Testis (tissue), 3 donors: Measurements from ENCODE around the gene ARRDC1. TPM values are rescaled to one million over a fixed set of nuclear protein-coding genes. Genes with fewer than 3 reads are reported as not detected.

Experiments used
- DNase-seq: peaks from one replicate; pipeline ENCODE4 v3.0.0-alpha.2; 2019
- H3K27ac ChIP-seq, 2 donors: fragments of 200-600 bp; sonication (generic); one replicate each; pipeline ENCODE4 v1.5.1; 2019
- H3K27me3 ChIP-seq: fragments of 200-600 bp; sonication (generic); one replicate; pipeline ENCODE4 v1.5.1; 2019
- H3K36me3 ChIP-seq: fragments of 200-600 bp; sonication (generic); one replicate; pipeline ENCODE4 v1.5.1; 2017; ENCODE audit warnings: low read depth; ENCODE audit errors: missing control alignments
- H3K4me1 ChIP-seq: fragments of 200-600 bp; sonication (generic); one replicate; pipeline ENCODE4 v1.5.1; 2019
- H3K4me3 ChIP-seq, 2 donors: fragments of 200-600 bp; sonication (generic); one replicate each; pipeline ENCODE4 v1.5.1; 2017 to 2019
- H3K9me3 ChIP-seq: fragments of 200-600 bp; sonication (generic); one replicate; pipeline ENCODE4 v1.5.1; 2017
- CTCF ChIP-seq, 3 experiments: fragments of 450-650 bp in 2 of 3; fragments of 200-600 bp in 1 of 3; sonication (generic) in 1 of 3; IDR thresholded peaks; one replicate each; pipeline ENCODE4 v1.5.1; 2016 to 2019; ENCODE audit warnings: antibody characterized with exemption in 3 of 3, mild to moderate bottlenecking in 2 of 3, moderate library complexity in 1 of 3
- POLR2A ChIP-seq: fragments of 450-650 bp; IDR thresholded peaks from one replicate; pipeline ENCODE4 v1.6.1; 2017; ENCODE audit warnings: antibody characterized with exemption, mild to moderate bottlenecking, moderate library complexity
- WGBS, 2 donors: methylation state at CpG; one replicate each; pipeline ENCODE4 v1.1.5; 2018; 5-methylcytosine and 5-hydroxymethylcytosine counted together
- intact Hi-C: fragments of 100-400 bp; cut with DNase I; formaldehyde crosslinking; loops from one replicate; pipeline ENCODE4 v1.15.1; 2023; ENCODE audit warnings: low total_unique reads
- polyA plus RNA-seq: library from polyadenylated mRNA; stranded (reverse); fragments of 350-450 nt; fragmentation: Illumina TruSeq; extraction: RNeasy Lipid Tissue Mini Kit (QIAGEN cat#74804); gene quantifications from one replicate; pipeline ENCODE4 v1.2.3, GENCODE V29; 2014; ENCODE audit warnings: low read depth, low replicate concordance; ENCODE audit not compliant: insufficient read depth
- total RNA-seq, 2 donors: library from RNA; depleted of rRNA; stranded (reverse); fragments of >200 nt; gene quantifications; one replicate each; pipeline ENCODE4 v1.2.3, GENCODE V29; 2016

The ARRDC1 gene
- total and polyA plus RNA-seq, 3 donors from 2014 or later = 36.8 to 47.6 (median 38.2) TPM

GRCh38 chr9:137583347-137583746, 22.1 kb upstream of the ARRDC1 start:
- WGBS, 2 donors = 83 to 84% methylated on average over 13 to 14 of the region's 14 CpGs
- no peaks in the 10 kb centered on the region for H3K27me3 ChIP-seq
- no peak for DNase-seq
- intact Hi-C loops = no loop called here
- H3K9me3 ChIP-seq = no peaks in the 10 kb centered on the region
- no peaks in the 10 kb centered on the region for H3K36me3 ChIP-seq
- TF ChIP-seq CTCF (IDR thresholded peaks at IDR 0.05) (no peak), POLR2A (no peak)
- no peak overlapping the region for H3K4me3 ChIP-seq
- H3K27ac ChIP-seq = no peak overlapping the region
- no peaks in the 10 kb centered on the region for H3K4me1 ChIP-seq

- no peak for DNase-seq
- H3K36me3 ChIP-seq = no peaks in the 10 kb centered on the region
- no peak for TF ChIP-seq POLR2A
- TF ChIP-seq CTCF (IDR thresholded peaks at IDR 0.05) = no peak
Measured at GRCh38 chr9:137583957-137584356, 21.5 kb upstream of the ARRDC1 start.

GRCh38 chr9:137586854-137587253, 18.6 kb upstream of the ARRDC1 start:
- Histone ChIP-seq H3K36me3 (no peaks in the 10 kb centered on the region), H3K4me3 (no peak overlapping the region), H3K9me3 (no peaks in the 10 kb centered on the region), H3K4me1 (peaks cover 9% of the 10 kb centered on the region), H3K27ac (no peak overlapping the region), H3K27me3 (no peaks in the 10 kb centered on the region)
- intact Hi-C loops = no loop called here
- no peak for DNase-seq
- TF ChIP-seq CTCF (IDR thresholded peaks at IDR 0.05) = no peak
- TF ChIP-seq POLR2A = no peak
- 96% methylated on average over 14 of the region's 14 CpGs for WGBS, 2 donors

More at GRCh38 chr9:137583957-137584356, 21.5 kb upstream of the ARRDC1 start:
- Histone ChIP-seq H3K27me3 (no peaks in the 10 kb centered on the region), H3K27ac (no peak overlapping the region), H3K9me3 (no peaks in the 10 kb centered on the region), H3K4me1 (peaks cover 3% of the 10 kb centered on the region), H3K4me3 (no peak overlapping the region)
- intact Hi-C loops = no loop called here
- 83 to 91% methylated on average over 1 to 6 of the region's 8 CpGs for WGBS, 2 donors

GRCh38 chr9:137588311-137588710, 17.2 kb upstream of the ARRDC1 start:
- Histone ChIP-seq H3K36me3 (no peaks in the 10 kb centered on the region), H3K4me3 (no peak overlapping the region), H3K4me1 (peaks cover 9% of the 10 kb centered on the region), H3K27me3 (no peaks in the 10 kb centered on the region), H3K9me3 (no peaks in the 10 kb centered on the region), H3K27ac (no peak overlapping the region)
- 80 to 86% methylated on average over 13 of the region's 13 CpGs for WGBS, 2 donors
- no peak for DNase-seq
- intact Hi-C loops = no loop called here
- TF ChIP-seq CTCF (IDR thresholded peaks at IDR 0.05) = no peak
- no peak for TF ChIP-seq POLR2A

GRCh38 chr9:137588891-137589290, 16.6 kb upstream of the ARRDC1 start:
- Histone ChIP-seq H3K9me3 (no peaks in the 10 kb centered on the region), H3K27me3 (no peaks in the 10 kb centered on the region), H3K27ac (no peak overlapping the region), H3K4me3 (no peak overlapping the region), H3K4me1 (peaks cover 9% of the 10 kb centered on the region), H3K36me3 (no peaks in the 10 kb centered on the region)
- 49 to 80% methylated on average over 2 to 6 of the region's 6 CpGs for WGBS, 2 donors
- TF ChIP-seq CTCF (IDR thresholded peaks at IDR 0.05) (no peak), POLR2A (no peak)
- no peak for DNase-seq
- intact Hi-C loops = no loop called here
